ENCODE measurements around the gene S100A5. TPM values are rescaled to one million over a fixed set of nuclear protein-coding genes. Genes with fewer than 3 reads are reported as not detected.

S100A5 gene
- total RNA-seq, 1 experiment from 2014 or later, result 6.0 TPM

DNA sequence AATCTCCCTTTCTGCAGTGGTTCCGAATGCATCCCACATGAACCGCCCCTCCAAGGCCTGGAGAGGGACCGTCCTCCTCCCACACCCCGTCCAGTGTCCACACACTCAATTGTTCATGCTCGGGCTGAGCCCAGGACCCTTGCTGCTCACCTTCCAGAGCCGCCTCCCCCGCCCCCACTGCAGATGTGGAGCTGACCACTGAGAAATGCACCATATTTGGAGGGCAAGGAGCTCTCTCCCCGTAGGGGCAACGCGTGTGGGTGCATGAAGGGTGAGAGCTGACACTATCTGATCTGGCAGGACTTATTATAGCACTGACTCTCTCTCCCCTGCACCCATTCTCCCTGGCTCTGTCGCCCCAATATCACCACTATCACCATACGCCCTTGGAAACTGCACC lies 12.4 kb upstream of the S100A5 start:
- H3K27me3 ChIP-seq (ENCODE audit: insufficient read depth, low read length), result no peaks in the 10 kb centered on the region
- no peak overlapping the region for H3K4me3 ChIP-seq (replicated peaks in 1 of 2; ENCODE audit: low read depth in 1 of 2, low read length in 2 of 2)
- ATAC-seq (no peak), DNase-seq (ENCODE audit: low read depth, low spot score) (no peak)
- H4K20me1 ChIP-seq (ENCODE audit: insufficient read depth), result no peaks in the 10 kb centered on the region
- intact Hi-C loops (cut with micrococcal nuclease), result no loop called here
- ChIA-PET RAD21 (ENCODE audit: low non-redundant PET in 1 of 2, low total read pairs in 2 of 2, uncharacterized antibody in 2 of 2, unreplicated experiment in 2 of 2) (no interaction called here), CTCF (interaction anchor here (1.0 to 2.6 kb wide), 8 partner anchors 8 to 20 kb away, joined by 3 to 11 read pairs (median 3); no protein-coding TSS in a partner anchor), POLR2A (interaction anchor here (0.8 to 8.1 kb wide), 5 partner anchors 8 to 18 kb away, joined by 3 to 78 read pairs (median 6); partner anchors contain the start of genes S100A2 and S100A6)
- TF ChIP-seq SRF (IDR thresholded peaks at IDR 0.05; ENCODE audit: low read depth), result no peak
- no peaks in the 10 kb centered on the region for H3K79me2 ChIP-seq (ENCODE audit: insufficient read depth, low read length)
- H3K9ac ChIP-seq (ENCODE audit: low read length), result no peak overlapping the region
- H3K9me2 ChIP-seq (ENCODE audit: insufficient read depth), result no peaks in the 10 kb centered on the region
- no peak overlapping the region for H2AFZ ChIP-seq (ENCODE audit: low read depth, low read length, poor library complexity, severe bottlenecking)
- H3K4me1 ChIP-seq (ENCODE audit: control insufficient read depth in 1 of 2, insufficient read depth in 2 of 2, low read length in 2 of 2), result peaks cover 37 to 66% of the 10 kb centered on the region in 2 experiments
- no peaks in the 10 kb centered on the region for H3K36me3 ChIP-seq (ENCODE audit: control insufficient read depth in 1 of 2, insufficient read depth in 2 of 2, low read length in 2 of 2)
- no peak overlapping the region for H3K27ac ChIP-seq (ENCODE audit: low read depth, low read length)
- no TSS peak for BruUV-seq (replicated peaks)
- no peaks in the 10 kb centered on the region for H3K9me3 ChIP-seq (ENCODE audit: control insufficient read depth in 1 of 2, insufficient read depth in 1 of 2, low read depth in 1 of 2, low read length in 2 of 2)
- peak overlapping the region; percentile 42 for H3K4me2 ChIP-seq (ENCODE audit: low read length)

DNA sequence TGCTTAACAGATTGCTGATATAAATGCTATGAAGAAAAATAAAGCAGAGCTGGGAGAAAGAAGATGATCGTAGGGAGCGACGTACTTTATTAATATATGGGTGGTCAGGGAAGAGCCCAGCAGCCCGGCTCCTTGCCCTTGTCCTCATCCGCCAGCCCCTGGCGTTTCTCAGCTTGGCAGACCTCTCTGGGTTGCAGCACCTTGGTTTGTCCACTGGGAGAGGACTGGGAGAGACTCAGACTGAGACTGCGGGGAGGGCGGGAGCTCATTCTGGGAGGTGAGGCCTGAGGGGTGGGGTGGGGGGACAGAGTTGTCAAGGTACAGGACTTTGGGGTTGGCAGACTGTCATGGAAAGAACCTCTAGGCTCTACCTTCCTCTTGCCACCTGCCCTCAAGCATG lies 11.6 kb upstream of the S100A5 start:
- Histone ChIP-seq H3K9me3 (ENCODE audit: control insufficient read depth in 1 of 2, insufficient read depth in 1 of 2, low read depth in 1 of 2, low read length in 2 of 2) (no peaks in the 10 kb centered on the region), H4K20me1 (ENCODE audit: insufficient read depth) (no peaks in the 10 kb centered on the region), H2AFZ (ENCODE audit: low read depth, low read length, poor library complexity, severe bottlenecking) (no peak overlapping the region), H3K79me2 (ENCODE audit: insufficient read depth, low read length) (no peaks in the 10 kb centered on the region), H3K27ac (ENCODE audit: low read depth, low read length) (no peak overlapping the region), H3K4me2 (ENCODE audit: low read length) (peak overlapping the region; percentile 42; the same call in 1 of the 2 replicates), H3K4me1 (ENCODE audit: control insufficient read depth in 1 of 2, insufficient read depth in 2 of 2, low read length in 2 of 2) (peaks cover 45 to 73% of the 10 kb centered on the region in 2 experiments), H3K27me3 (ENCODE audit: insufficient read depth, low read length) (no peaks in the 10 kb centered on the region), H3K4me3 (replicated peaks in 1 of 2; ENCODE audit: low read depth in 1 of 2, low read length in 2 of 2) (no peak overlapping the region), H3K9ac (ENCODE audit: low read length) (peak overlapping the region; percentile 20; the same call in 1 of the 2 replicates), H3K36me3 (ENCODE audit: control insufficient read depth in 1 of 2, insufficient read depth in 2 of 2, low read length in 2 of 2) (no peaks in the 10 kb centered on the region), H3K9me2 (ENCODE audit: insufficient read depth) (no peaks in the 10 kb centered on the region)
- no peak for DNase-seq (ENCODE audit: low read depth, low spot score)
- CTCF ChIA-PET, result interaction anchor here (1.0 to 2.6 kb wide), 5 partner anchors 9 to 41 kb away, joined by 3 to 11 read pairs (median 3); no protein-coding TSS in a partner anchor
- TF ChIP-seq, protein P1, sequence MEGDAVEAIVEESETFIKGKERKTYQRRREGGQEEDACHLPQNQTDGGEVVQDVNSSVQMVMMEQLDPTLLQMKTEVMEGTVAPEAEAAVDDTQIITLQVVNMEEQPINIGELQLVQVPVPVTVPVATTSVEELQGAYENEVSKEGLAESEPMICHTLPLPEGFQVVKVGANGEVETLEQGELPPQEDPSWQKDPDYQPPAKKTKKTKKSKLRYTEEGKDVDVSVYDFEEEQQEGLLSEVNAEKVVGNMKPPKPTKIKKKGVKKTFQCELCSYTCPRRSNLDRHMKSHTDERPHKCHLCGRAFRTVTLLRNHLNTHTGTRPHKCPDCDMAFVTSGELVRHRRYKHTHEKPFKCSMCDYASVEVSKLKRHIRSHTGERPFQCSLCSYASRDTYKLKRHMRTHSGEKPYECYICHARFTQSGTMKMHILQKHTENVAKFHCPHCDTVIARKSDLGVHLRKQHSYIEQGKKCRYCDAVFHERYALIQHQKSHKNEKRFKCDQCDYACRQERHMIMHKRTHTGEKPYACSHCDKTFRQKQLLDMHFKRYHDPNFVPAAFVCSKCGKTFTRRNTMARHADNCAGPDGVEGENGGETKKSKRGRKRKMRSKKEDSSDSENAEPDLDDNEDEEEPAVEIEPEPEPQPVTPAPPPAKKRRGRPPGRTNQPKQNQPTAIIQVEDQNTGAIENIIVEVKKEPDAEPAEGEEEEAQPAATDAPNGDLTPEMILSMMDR (IDR thresholded peaks at IDR 0.05 in 2 of 3, conservative IDR thresholded peaks at IDR 0.05 in 1 of 3; ENCODE audit: borderline replicate concordance in 1 of 3, insufficient read depth in 1 of 3, low read depth in 2 of 3, low read length in 2 of 3), result peak in 2 of 3 experiments; percentile 36 to 46; a peak in 4 of 6 replicates
- TF ChIP-seq ZNF274 (IDR thresholded peaks at IDR 0.05; ENCODE audit: low read depth, low read length), result no peak
- RAD21 ChIA-PET (ENCODE audit: low non-redundant PET in 1 of 2, low total read pairs in 2 of 2, uncharacterized antibody in 2 of 2, unreplicated experiment in 2 of 2), result interaction anchor here in 1 of 2 experiments (0.6 kb wide), 1 partner anchor 20 kb away, joined by 3 read pairs; no protein-coding TSS in a partner anchor
- POLR2A ChIA-PET, result interaction anchor here (1.1 to 8.1 kb wide), 5 partner anchors 9 to 46 kb away, joined by 3 to 78 read pairs (median 8); partner anchors contain the start of genes S100A2 and S100A6
- peak; percentile 54 for ATAC-seq
- intact Hi-C loops (cut with micrococcal nuclease), result no loop called here
- BruUV-seq (replicated peaks), result no TSS peak
